Fibroblast of lung (primary cell): ENCODE measurements around the gene CARS1.

Experiments used
- EZH2 ChIP-seq: IDR thresholded peaks from 2 replicates; pipeline ENCODE4 v1.5.1; 2012; ENCODE audit warnings: low read length, control low read depth, mild to moderate bottlenecking; ENCODE audit errors: missing control alignments
- TF ChIP-seq, protein P1 (sequence below), 2 donors: IDR thresholded peaks in 1 of 2; conservative IDR thresholded peaks in 1 of 2; 1 replicate in 1 of 2; 2 replicates in 1 of 2; pipeline ENCODE4 v1.5.1; 2011 to 2012; ENCODE audit warnings: low read length in 2 of 2, control low read depth in 1 of 2, inconsistent platforms in 1 of 2, low read depth in 1 of 2, mild to moderate bottlenecking in 1 of 2

DNA sequence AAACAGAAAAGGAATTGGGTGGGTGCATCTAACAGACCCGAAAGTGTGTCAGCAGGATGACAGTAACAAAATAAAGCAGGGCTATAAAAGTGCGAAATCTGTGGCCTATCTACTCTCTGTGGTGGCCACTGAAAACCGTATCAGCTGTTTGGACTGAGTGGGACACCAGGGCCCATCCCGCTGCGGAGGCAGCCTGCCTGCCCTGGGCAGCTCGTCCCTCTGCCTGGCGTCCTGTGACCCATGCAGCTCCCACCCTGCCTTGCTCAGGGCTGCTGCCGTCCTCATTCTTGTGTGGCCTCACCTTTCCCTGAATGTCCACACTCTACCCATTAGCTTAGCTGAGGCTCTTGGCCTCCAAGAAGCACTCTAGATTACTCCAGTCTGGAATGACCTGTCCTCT, 30.4 kb downstream of the CARS1 start:
- TF ChIP-seq, protein P1, sequence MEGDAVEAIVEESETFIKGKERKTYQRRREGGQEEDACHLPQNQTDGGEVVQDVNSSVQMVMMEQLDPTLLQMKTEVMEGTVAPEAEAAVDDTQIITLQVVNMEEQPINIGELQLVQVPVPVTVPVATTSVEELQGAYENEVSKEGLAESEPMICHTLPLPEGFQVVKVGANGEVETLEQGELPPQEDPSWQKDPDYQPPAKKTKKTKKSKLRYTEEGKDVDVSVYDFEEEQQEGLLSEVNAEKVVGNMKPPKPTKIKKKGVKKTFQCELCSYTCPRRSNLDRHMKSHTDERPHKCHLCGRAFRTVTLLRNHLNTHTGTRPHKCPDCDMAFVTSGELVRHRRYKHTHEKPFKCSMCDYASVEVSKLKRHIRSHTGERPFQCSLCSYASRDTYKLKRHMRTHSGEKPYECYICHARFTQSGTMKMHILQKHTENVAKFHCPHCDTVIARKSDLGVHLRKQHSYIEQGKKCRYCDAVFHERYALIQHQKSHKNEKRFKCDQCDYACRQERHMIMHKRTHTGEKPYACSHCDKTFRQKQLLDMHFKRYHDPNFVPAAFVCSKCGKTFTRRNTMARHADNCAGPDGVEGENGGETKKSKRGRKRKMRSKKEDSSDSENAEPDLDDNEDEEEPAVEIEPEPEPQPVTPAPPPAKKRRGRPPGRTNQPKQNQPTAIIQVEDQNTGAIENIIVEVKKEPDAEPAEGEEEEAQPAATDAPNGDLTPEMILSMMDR (conservative IDR thresholded peaks at IDR 0.05 in 1 of 2, IDR thresholded peaks at IDR 0.05 in 1 of 2; ENCODE audit: low read depth in 1 of 2, low read length in 2 of 2) = no peak
- no peak for TF ChIP-seq EZH2
